Caco-2 (cell line): ENCODE measurements around the gene MGAT4A. TPM values are rescaled to one million over a fixed set of nuclear protein-coding genes. Genes with fewer than 3 reads are reported as not detected.

Experiments
- BruUV-seq: library from RNA; stranded (reverse); fragments of 400-500 nt; replicated peaks from 2 replicates; lab custom pipeline; 2021; lab: Mats Ljungman, UMichigan
- CTCF ChIA-PET: fragments of 300-600 bp; sonication (Branson Sonifier 250); formaldehyde crosslinking; loops from one replicate; lab custom pipeline; 2022; ENCODE audit warnings: antibody characterized with exemption; lab: Charles Lee
- POLR2A ChIA-PET: fragments of 300-600 bp; sonication (Branson Sonifier 250); formaldehyde crosslinking; loops from one replicate; lab custom pipeline; 2022; ENCODE audit warnings: antibody characterized with exemption; lab: Charles Lee
- DNase-seq, 2 experiments: peaks; one replicate each; pipeline versions ENCODE4 v3.0.0 to v3.0.0-alpha.2; 2020 to 2022
- H3K27me3 ChIP-seq: replicated peaks from 2 replicates; pipeline ENCODE4 v1.6.0; 2011; ENCODE audit warnings: low read length; ENCODE audit not compliant: control insufficient read depth, insufficient read depth
- H3K36me3 ChIP-seq: 2 replicates; pipeline ENCODE4 v1.5.1; 2011; ENCODE audit warnings: low read length; ENCODE audit not compliant: control insufficient read depth, insufficient read depth
- H3K4me1 ChIP-seq: fragments of 250-450 bp; sonication (Bioruptor Pico); 2 replicates; pipeline ENCODE4 v1.5.1; 2020; ENCODE audit warnings: mild to moderate bottlenecking
- H3K4me3 ChIP-seq: 2 replicates; pipeline ENCODE4 v1.5.1; 2011; ENCODE audit warnings: low read depth, mild to moderate bottlenecking, control low read depth, low read length
- H3K9me3 ChIP-seq: fragments of 250-450 bp; sonication (Bioruptor Pico); 2 replicates; pipeline ENCODE4 v1.5.1; 2020; ENCODE audit warnings: mild to moderate bottlenecking, moderate library complexity
- H3K27ac Mint-ChIP-seq: one replicate; pipeline ENCODE4 v1.8.0; 2022; ENCODE audit warnings: mixed read lengths; ENCODE audit not compliant: unreplicated experiment
- H3K27me3 Mint-ChIP-seq: one replicate; pipeline ENCODE4 v1.8.0; 2022; ENCODE audit warnings: mixed read lengths; ENCODE audit not compliant: insufficient read depth, unreplicated experiment
- H3K36me3 Mint-ChIP-seq: one replicate; pipeline ENCODE4 v1.8.0; 2022; ENCODE audit warnings: mild to moderate bottlenecking, mixed read lengths; ENCODE audit not compliant: insufficient read depth, unreplicated experiment
- H3K4me1 Mint-ChIP-seq: one replicate; pipeline ENCODE4 v1.8.0; 2022; ENCODE audit warnings: low read depth, mixed read lengths; ENCODE audit not compliant: unreplicated experiment
- H3K4me3 Mint-ChIP-seq: one replicate; pipeline ENCODE4 v1.8.0; 2022; ENCODE audit warnings: mild to moderate bottlenecking, moderate library complexity, mixed read lengths; ENCODE audit not compliant: unreplicated experiment
- H3K9me3 Mint-ChIP-seq: one replicate; pipeline ENCODE4 v1.8.0; 2022; ENCODE audit warnings: mixed read lengths; ENCODE audit not compliant: unreplicated experiment
- CTCF ChIP-seq, 2 experiments: fragments of 200-600 bp in 1 of 2; IDR thresholded peaks; 1 replicate in 1 of 2; 2 replicates in 1 of 2; pipeline versions ENCODE4 v1.5.1 to v1.8.0; 2011 to 2022; ENCODE audit warnings: antibody characterized with exemption in 1 of 2, control low read depth in 1 of 2, inconsistent platforms in 1 of 2, low read depth in 1 of 2, low read length in 1 of 2, mild to moderate bottlenecking in 1 of 2, moderate library complexity in 1 of 2; ENCODE audit not compliant: insufficient read depth in 1 of 2, severe bottlenecking in 1 of 2, unreplicated experiment in 1 of 2
- intact Hi-C: fragments of 100-400 bp; cut with micrococcal nuclease; formaldehyde crosslinking; loops from one replicate; pipeline ENCODE4 v1.10.0; 2022; ENCODE audit not compliant: unreplicated experiment
- total RNA-seq: library from RNA; stranded (reverse); gene quantifications from 2 replicates; pipeline ENCODE4 v1.2.3, GENCODE V29; 2022

Gene MGAT4A
- total RNA-seq, 1 experiment from 2014 or later: 63.7 TPM

GRCh38 chr2:98768384-98769113 is 37.6 kb upstream of the MGAT4A start:
- H3K4me3 ChIP-seq: no peak overlapping the region
- Mint-ChIP-seq H3K27ac (peak overlapping the region; percentile 86), H3K27me3 (no peaks in the 10 kb centered on the region), H3K36me3 (peaks cover 9% of the 10 kb centered on the region), H3K4me3 (no peak overlapping the region), H3K4me1 (peaks cover 56% of the 10 kb centered on the region), H3K9me3 (no peaks in the 10 kb centered on the region)
- ChIA-PET CTCF (no interaction called here), POLR2A (no interaction called here)
- no peaks in the 10 kb centered on the region for H3K9me3 ChIP-seq
- TF ChIP-seq CTCF (IDR thresholded peaks at IDR 0.05; ENCODE audit: insufficient read depth in 1 of 2, low read depth in 1 of 2, low read length in 1 of 2, severe bottlenecking in 1 of 2, unreplicated experiment in 1 of 2): no peak
- no peak for DNase-seq
- H3K27me3 ChIP-seq: no peaks in the 10 kb centered on the region
- intact Hi-C loops: no loop called here
- no TSS peak for BruUV-seq
- H3K36me3 ChIP-seq: no peaks in the 10 kb centered on the region
- H3K4me1 ChIP-seq: peaks cover 47% of the 10 kb centered on the region

DNA sequence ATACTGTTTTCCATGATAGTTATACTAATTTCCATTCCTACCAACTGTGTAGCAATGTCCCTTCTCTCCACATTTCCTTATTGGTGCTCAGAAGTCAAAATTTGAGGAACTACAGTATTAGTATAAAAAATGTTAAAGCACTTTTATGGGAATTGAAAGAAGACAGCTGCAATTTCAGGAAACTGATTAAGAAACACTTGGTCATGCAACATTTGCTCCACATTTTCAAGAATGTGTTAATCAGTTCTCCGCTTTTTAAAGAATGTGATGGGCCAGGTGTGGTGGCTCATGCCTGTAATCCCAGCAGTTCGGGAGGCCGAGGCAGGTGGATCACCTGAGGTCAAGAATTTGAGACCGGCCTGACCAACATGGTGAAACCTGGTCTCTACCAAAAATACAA is 33.6 kb upstream of the MGAT4A start:
- no peaks in the 10 kb centered on the region for H3K36me3 ChIP-seq
- intact Hi-C loops: no loop called here
- Mint-ChIP-seq H3K36me3 (peaks cover 9% of the 10 kb centered on the region), H3K27ac (no peak overlapping the region), H3K4me1 (peaks cover 26% of the 10 kb centered on the region), H3K9me3 (no peaks in the 10 kb centered on the region), H3K27me3 (no peaks in the 10 kb centered on the region), H3K4me3 (no peak overlapping the region)
- H3K4me3 ChIP-seq: no peak overlapping the region
- DNase-seq: no peak
- CTCF ChIA-PET: no interaction called here
- no peak for TF ChIP-seq CTCF (IDR thresholded peaks at IDR 0.05; ENCODE audit: insufficient read depth in 1 of 2, low read depth in 1 of 2, low read length in 1 of 2, severe bottlenecking in 1 of 2, unreplicated experiment in 1 of 2)
- peaks cover 47% of the 10 kb centered on the region for H3K4me1 ChIP-seq
- POLR2A ChIA-PET: no interaction called here
- no TSS peak for BruUV-seq
- H3K9me3 ChIP-seq: no peaks in the 10 kb centered on the region
- H3K27me3 ChIP-seq: no peaks in the 10 kb centered on the region

- Histone ChIP-seq H3K9me3 (no peaks in the 10 kb centered on the region), H3K4me3 (no peak overlapping the region), H3K36me3 (no peaks in the 10 kb centered on the region), H3K27me3 (no peaks in the 10 kb centered on the region), H3K4me1 (peaks cover 38% of the 10 kb centered on the region)
- no peak for DNase-seq
- H3K27ac Mint-ChIP-seq: no peak overlapping the region
- POLR2A ChIA-PET: no interaction called here
- H3K4me3 Mint-ChIP-seq: no peak overlapping the region
- no peaks in the 10 kb centered on the region for H3K27me3 Mint-ChIP-seq
- no TSS peak for BruUV-seq
- intact Hi-C loops: no loop called here
- no peaks in the 10 kb centered on the region for H3K9me3 Mint-ChIP-seq
- CTCF ChIA-PET: no interaction called here
- H3K36me3 Mint-ChIP-seq: peaks cover 9% of the 10 kb centered on the region
- peaks cover 20% of the 10 kb centered on the region for H3K4me1 Mint-ChIP-seq
- no peak for TF ChIP-seq CTCF (IDR thresholded peaks at IDR 0.05; ENCODE audit: insufficient read depth in 1 of 2, low read depth in 1 of 2, low read length in 1 of 2, severe bottlenecking in 1 of 2, unreplicated experiment in 1 of 2)
Observed at GRCh38 chr2:98763209-98763951, 32.4 kb upstream of the MGAT4A start.
